HEK293 (cell line): ENCODE results near the gene STON2.

ENCODE experiments used
- CTCF ChIA-PET: fragments of 350-600 bp; formaldehyde crosslinking; extraction: SDS; loops from one replicate; lab custom pipeline; 2021; ENCODE audit warnings: antibody characterized with exemption; lab: Yijun Ruan, JAX
- POLR2A ChIA-PET: fragments of 300-600 bp; formaldehyde crosslinking; extraction: SDS; loops from one replicate; lab custom pipeline; 2020; ENCODE audit warnings: antibody characterized with exemption, inconsistent platforms; lab: Yijun Ruan, JAX
- H3K27ac ChIP-seq: fragments of 200-500 bp; sonication (Bioruptor generic); 2 replicates; pipeline ENCODE4 v1.5.1; 2014; ENCODE audit warnings: low read depth, low read length, control low read depth, inconsistent platforms; ENCODE audit errors: extremely low read depth
- H3K36me3 ChIP-seq, 2 experiments: fragments of 200-500 bp in 1 of 2; sonication (Bioruptor generic) in 1 of 2; 1 replicate in 1 of 2; 2 replicates in 1 of 2; pipeline ENCODE4 v1.5.1; 2014 to 2017; ENCODE audit warnings: inconsistent platforms in 2 of 2, low read length in 2 of 2; ENCODE audit not compliant: control insufficient read depth in 2 of 2, insufficient read depth in 1 of 2
- H3K4me1 ChIP-seq: fragments of 200-500 bp; sonication (Bioruptor generic); 2 replicates; pipeline ENCODE4 v1.5.1; 2014; ENCODE audit warnings: mild to moderate bottlenecking, low read length, inconsistent platforms; ENCODE audit not compliant: control insufficient read depth, insufficient read depth
- H3K4me3 ChIP-seq: 2 replicates; pipeline ENCODE4 v1.5.1; 2011; ENCODE audit warnings: low read depth, mild to moderate bottlenecking, control low read depth, low read length, moderate library complexity
- H3K9me3 ChIP-seq: fragments of 200-500 bp; sonication (Bioruptor generic); 2 replicates; pipeline ENCODE4 v1.5.1; 2014; ENCODE audit warnings: low read depth, low read length, inconsistent platforms; ENCODE audit not compliant: control insufficient read depth, insufficient read depth
- CTCF ChIP-seq: fragments of 450-650 bp; formaldehyde crosslinking; IDR thresholded peaks from 2 replicates; pipeline ENCODE4 v1.5.1; 2016; ENCODE audit warnings: missing biosample characterization, missing genetic modification characterization
- EGR2 ChIP-seq: fragments of 450-650 bp; formaldehyde crosslinking; IDR thresholded peaks from 2 replicates; pipeline ENCODE4 v1.5.1; 2016; ENCODE audit warnings: low read depth, missing biosample characterization, missing genetic modification characterization
- ELK4 ChIP-seq: IDR thresholded peaks from 2 replicates; pipeline ENCODE4 v1.6.1; 2011; ENCODE audit warnings: mild to moderate bottlenecking, low read depth, low read length, borderline replicate concordance
- FEZF1 ChIP-seq: fragments of 450-650 bp; formaldehyde crosslinking; IDR thresholded peaks from 2 replicates; pipeline ENCODE4 v1.5.1; 2016; ENCODE audit warnings: missing biosample characterization, missing genetic modification characterization
- KLF1 ChIP-seq: fragments of 450-650 bp; formaldehyde crosslinking; IDR thresholded peaks from 2 replicates; pipeline ENCODE4 v1.5.1; 2016; ENCODE audit warnings: missing biosample characterization, missing genetic modification characterization
- KLF10 ChIP-seq: fragments of 450-650 bp; IDR thresholded peaks from 2 replicates; pipeline ENCODE4 v1.5.1; 2018; ENCODE audit warnings: missing biosample characterization, mild to moderate bottlenecking, missing genetic modification characterization
- OVOL3 ChIP-seq: fragments of 450-650 bp; formaldehyde crosslinking; IDR thresholded peaks from 2 replicates; pipeline ENCODE4 v1.5.1; 2016; ENCODE audit warnings: missing biosample characterization, missing genetic modification characterization
- PRDM1 ChIP-seq: fragments of 450-650 bp; formaldehyde crosslinking; IDR thresholded peaks from 2 replicates; pipeline ENCODE4; 2016; ENCODE audit warnings: missing biosample characterization, missing genetic modification characterization
- RBAK ChIP-seq: fragments of 450-650 bp; formaldehyde crosslinking; IDR thresholded peaks from 2 replicates; pipeline ENCODE4 v1.5.1; 2016; ENCODE audit warnings: missing biosample characterization, missing genetic modification characterization
- SCRT2 ChIP-seq: fragments of 450-650 bp; formaldehyde crosslinking; IDR thresholded peaks from 2 replicates; pipeline ENCODE4 v1.5.1; 2016; ENCODE audit warnings: missing biosample characterization, missing genetic modification characterization
- SP3 ChIP-seq: fragments of 450-650 bp; formaldehyde crosslinking; IDR thresholded peaks from 2 replicates; pipeline ENCODE4 v1.5.1; 2016; ENCODE audit warnings: missing biosample characterization, missing genetic modification characterization
- TRIM28 ChIP-seq: IDR thresholded peaks from 2 replicates; pipeline ENCODE4 v1.6.1; 2011; ENCODE audit warnings: low read length, control low read depth, borderline replicate concordance
- ZNF112 ChIP-seq: fragments of 450-650 bp; formaldehyde crosslinking; IDR thresholded peaks from 2 replicates; pipeline ENCODE4 v1.5.0; 2017; ENCODE audit warnings: missing biosample characterization, missing genetic modification characterization
- ZNF280D ChIP-seq: fragments of 450-650 bp; formaldehyde crosslinking; IDR thresholded peaks from 2 replicates; pipeline ENCODE4 v1.5.1; 2016; ENCODE audit warnings: missing biosample characterization, missing genetic modification characterization
- ZNF302 ChIP-seq: fragments of 450-650 bp; formaldehyde crosslinking; IDR thresholded peaks from 2 replicates; pipeline ENCODE4 v1.5.1; 2016; ENCODE audit warnings: missing biosample characterization, missing genetic modification characterization, low read depth
- ZNF366 ChIP-seq: fragments of 450-650 bp; formaldehyde crosslinking; conservative IDR thresholded peaks from 2 replicates; pipeline ENCODE4 v1.5.1; 2016; ENCODE audit warnings: missing biosample characterization, missing genetic modification characterization
- ZNF416 ChIP-seq: fragments of 450-650 bp; formaldehyde crosslinking; IDR thresholded peaks from 2 replicates; pipeline ENCODE4 v1.5.1; 2016; ENCODE audit warnings: missing biosample characterization, missing genetic modification characterization
- ZNF585B ChIP-seq: fragments of 450-650 bp; formaldehyde crosslinking; IDR thresholded peaks from 2 replicates; pipeline ENCODE4 v1.5.1; 2016; ENCODE audit warnings: missing biosample characterization, missing genetic modification characterization
- ZNF670 ChIP-seq: fragments of 450-650 bp; formaldehyde crosslinking; IDR thresholded peaks from 2 replicates; pipeline ENCODE4 v1.5.1; 2016; ENCODE audit warnings: missing biosample characterization, missing genetic modification characterization, low read depth
- ZNF747 ChIP-seq: fragments of 450-650 bp; formaldehyde crosslinking; IDR thresholded peaks from 2 replicates; pipeline ENCODE4 v1.5.1; 2016; ENCODE audit warnings: missing biosample characterization, missing genetic modification characterization
- ZNF785 ChIP-seq: fragments of 450-650 bp; formaldehyde crosslinking; IDR thresholded peaks from 2 replicates; pipeline ENCODE4 v1.5.1; 2016; ENCODE audit warnings: missing biosample characterization, missing genetic modification characterization
- ZNF837 ChIP-seq: fragments of 450-650 bp; formaldehyde crosslinking; IDR thresholded peaks from 2 replicates; pipeline ENCODE4 v1.5.1; 2016; ENCODE audit warnings: missing biosample characterization, missing genetic modification characterization
- ZNF843 ChIP-seq: fragments of 450-650 bp; formaldehyde crosslinking; IDR thresholded peaks from 2 replicates; pipeline ENCODE4 v1.5.1; 2016; ENCODE audit warnings: missing biosample characterization, missing genetic modification characterization
- TF ChIP-seq, protein P1 (sequence below): fragments of 450-650 bp; formaldehyde crosslinking; conservative IDR thresholded peaks from 2 replicates; pipeline ENCODE4 v1.5.1; 2016; ENCODE audit warnings: low read depth, missing biosample characterization, missing genetic modification characterization

Gene STON2

DNA sequence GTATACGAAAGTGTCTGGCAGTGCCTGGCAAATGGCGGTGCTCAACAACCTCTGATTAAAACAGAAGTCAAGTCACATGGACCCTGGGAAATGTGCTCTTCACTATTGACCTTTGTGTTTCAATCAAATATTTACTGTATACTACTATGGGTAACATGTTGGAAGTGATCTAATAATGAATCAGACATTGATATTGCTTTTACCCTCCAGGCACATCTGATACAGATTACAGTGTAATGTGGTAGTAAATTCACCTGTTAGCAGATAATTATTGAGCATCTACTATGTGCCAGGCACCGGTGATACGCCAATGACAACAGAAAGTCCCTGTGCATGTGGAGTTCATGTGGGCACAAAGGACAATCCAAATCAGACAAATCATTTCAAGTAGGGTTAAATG is 63.1 kb downstream of the STON2 start:
- H3K36me3 ChIP-seq, result no peaks in the 10 kb centered on the region
- POLR2A ChIA-PET, result no interaction called here
- H3K27ac ChIP-seq, result no peak overlapping the region
- 0 out of 2 replicates have a peak, but pooled peaks cover 2% of the 10 kb centered on the region for H3K4me1 ChIP-seq
- CTCF ChIA-PET, result no interaction called here
- no peaks in the 10 kb centered on the region for H3K9me3 ChIP-seq
- no peak overlapping the region for H3K4me3 ChIP-seq
- no peak for TF ChIP-seq KLF10 (tag by site-specific recombination)
- no peak for TF ChIP-seq RBAK
- no peak for TF ChIP-seq ZNF837 (tag by site-specific recombination)

- no peak for TF ChIP-seq ZNF302
- no peak for TF ChIP-seq FEZF1
- no peak for TF ChIP-seq ZNF585B (tag by site-specific recombination)
- TF ChIP-seq ZNF747 (tag by site-specific recombination), result no peak
- TF ChIP-seq EGR2 (tag by site-specific recombination), result no peak
- no peak for TF ChIP-seq ZNF416
- TF ChIP-seq CTCF (tag by site-specific recombination), result no peak
- TF ChIP-seq KLF1 (tag by site-specific recombination), result no peak
- TF ChIP-seq ZNF670 (tag by site-specific recombination), result no peak
- ChIA-PET POLR2A (no interaction called here), CTCF (no interaction called here)
- H3K9me3 ChIP-seq, result no peaks in the 10 kb centered on the region
- H3K27ac ChIP-seq, result no peak overlapping the region
- no peak overlapping the region for H3K4me3 ChIP-seq
- H3K36me3 ChIP-seq, result no peaks in the 10 kb centered on the region
- 0 out of 2 replicates have a peak, but pooled peaks cover 2% of the 10 kb centered on the region for H3K4me1 ChIP-seq
Measured at GRCh38 chr14:81336009-81336408, 64.1 kb downstream of the STON2 start.

DNA sequence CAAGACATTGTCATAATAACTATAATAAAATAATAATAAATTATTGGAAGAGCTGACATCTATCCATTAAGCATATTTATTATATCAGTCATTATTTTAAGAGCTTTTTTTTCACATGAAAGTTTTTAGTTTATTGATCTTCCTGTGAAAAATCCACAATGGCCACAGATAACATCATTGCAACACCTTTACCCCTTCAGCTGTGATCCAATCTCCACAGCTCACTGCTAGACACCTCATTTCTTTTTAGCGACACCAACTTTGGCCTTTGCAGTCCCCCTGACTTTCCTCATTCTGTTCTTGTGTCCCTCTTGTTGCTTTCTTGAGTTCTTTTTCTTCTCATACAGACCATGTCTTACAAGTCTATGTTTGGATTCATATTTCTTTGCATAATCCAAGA is 67.4 kb downstream of the STON2 start:
- Histone ChIP-seq H3K9me3 (no peaks in the 10 kb centered on the region), H3K4me3 (no peak overlapping the region), H3K4me1 (0 out of 2 replicates have a peak, but pooled peaks cover 2% of the 10 kb centered on the region), H3K27ac (no peak overlapping the region), H3K36me3 (no peaks in the 10 kb centered on the region)
- POLR2A ChIA-PET, result interaction anchor here (1.1 kb wide), 1 partner anchor 112 kb away, joined by 3 read pairs; the partner anchor contains the start of gene GTF2A1
- CTCF ChIA-PET, result no interaction called here
- TF ChIP-seq SCRT2 (tag by site-specific recombination), result no peak
- TF ChIP-seq PRDM1 (tag by site-specific recombination), result no peak
- no peak for TF ChIP-seq ZNF843
- no peak for TF ChIP-seq ELK4
- TF ChIP-seq ZNF112, result no peak
- TF ChIP-seq ZNF785, result no peak
- TF ChIP-seq TRIM28, result no peak
- TF ChIP-seq ZNF280D (tag by site-specific recombination), result no peak
- TF ChIP-seq SP3 (tag by site-specific recombination), result no peak
- TF ChIP-seq OVOL3 (tag by site-specific recombination), result no peak
- no peak for TF ChIP-seq ZNF366
- TF ChIP-seq, protein P1, sequence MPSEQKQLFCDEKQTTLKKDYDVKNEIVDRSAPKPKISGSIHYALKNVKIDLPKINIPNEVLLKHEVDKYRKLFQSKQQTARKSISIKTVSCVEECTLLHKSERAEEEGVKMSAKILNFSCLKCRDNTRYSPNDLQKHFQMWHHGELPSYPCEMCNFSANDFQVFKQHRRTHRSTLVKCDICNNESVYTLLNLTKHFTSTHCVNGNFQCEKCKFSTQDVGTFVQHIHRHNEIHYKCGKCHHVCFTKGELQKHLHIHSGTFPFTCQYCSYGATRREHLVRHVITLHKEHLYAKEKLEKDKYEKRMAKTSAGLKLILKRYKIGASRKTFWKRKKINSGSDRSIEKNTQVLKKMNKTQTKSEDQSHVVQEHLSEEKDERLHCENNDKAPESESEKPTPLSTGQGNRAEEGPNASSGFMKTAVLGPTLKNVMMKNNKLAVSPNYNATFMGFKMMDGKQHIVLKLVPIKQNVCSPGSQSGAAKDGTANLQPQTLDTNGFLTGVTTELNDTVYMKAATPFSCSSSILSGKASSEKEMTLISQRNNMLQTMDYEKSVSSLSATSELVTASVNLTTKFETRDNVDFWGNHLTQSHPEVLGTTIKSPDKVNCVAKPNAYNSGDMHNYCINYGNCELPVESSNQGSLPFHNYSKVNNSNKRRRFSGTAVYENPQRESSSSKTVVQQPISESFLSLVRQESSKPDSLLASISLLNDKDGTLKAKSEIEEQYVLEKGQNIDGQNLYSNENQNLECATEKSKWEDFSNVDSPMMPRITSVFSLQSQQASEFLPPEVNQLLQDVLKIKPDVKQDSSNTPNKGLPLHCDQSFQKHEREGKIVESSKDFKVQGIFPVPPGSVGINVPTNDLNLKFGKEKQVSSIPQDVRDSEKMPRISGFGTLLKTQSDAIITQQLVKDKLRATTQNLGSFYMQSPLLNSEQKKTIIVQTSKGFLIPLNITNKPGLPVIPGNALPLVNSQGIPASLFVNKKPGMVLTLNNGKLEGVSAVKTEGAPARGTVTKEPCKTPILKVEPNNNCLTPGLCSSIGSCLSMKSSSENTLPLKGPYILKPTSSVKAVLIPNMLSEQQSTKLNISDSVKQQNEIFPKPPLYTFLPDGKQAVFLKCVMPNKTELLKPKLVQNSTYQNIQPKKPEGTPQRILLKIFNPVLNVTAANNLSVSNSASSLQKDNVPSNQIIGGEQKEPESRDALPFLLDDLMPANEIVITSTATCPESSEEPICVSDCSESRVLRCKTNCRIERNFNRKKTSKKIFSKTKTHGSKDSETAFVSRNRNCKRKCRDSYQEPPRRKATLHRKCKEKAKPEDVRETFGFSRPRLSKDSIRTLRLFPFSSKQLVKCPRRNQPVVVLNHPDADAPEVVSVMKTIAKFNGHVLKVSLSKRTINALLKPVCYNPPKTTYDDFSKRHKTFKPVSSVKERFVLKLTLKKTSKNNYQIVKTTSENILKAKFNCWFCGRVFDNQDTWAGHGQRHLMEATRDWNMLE (tag by site-specific recombination), result no peak
